Measurements from ENCODE around the gene CD58. TPM values are rescaled to one million over a fixed set of nuclear protein-coding genes. Genes with fewer than 3 reads are reported as not detected.
A peak's percentile ranks its signal among the peaks of the same experiment; 100 is the strongest.

The CD58 gene
- total RNA-seq, 2 experiments from 2014 or later: 23.6 to 25.1 TPM

DNA sequence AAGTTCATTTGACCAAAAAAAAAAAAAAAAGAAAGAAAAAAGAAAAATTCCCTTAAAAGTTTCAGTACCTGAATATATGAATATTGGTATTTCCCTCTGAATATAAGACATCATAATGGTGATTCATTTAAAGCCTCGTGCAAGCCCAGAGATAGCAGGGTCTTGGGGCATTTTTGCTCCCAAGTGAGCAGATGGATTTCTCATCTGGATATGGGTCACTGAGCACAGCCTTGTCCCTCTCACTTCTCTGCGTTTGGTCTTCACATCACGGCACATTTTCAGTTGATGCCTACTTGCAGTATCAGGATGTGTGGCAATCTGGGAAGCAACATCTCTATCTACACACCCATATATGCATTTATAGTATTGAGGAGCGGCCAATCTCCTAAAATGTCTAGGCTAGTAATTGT lies 12.7 kb downstream of the CD58 start:
- Mint-ChIP-seq H3K27ac (no peak overlapping the region), H3K27me3 (no peaks in the 10 kb centered on the region), H3K4me3 (no peak overlapping the region), H3K36me3 (peaks cover 35% of the 10 kb centered on the region), H3K9me3 (peaks cover 5% of the 10 kb centered on the region), H3K4me1 (peaks cover 41% of the 10 kb centered on the region)
- ATAC-seq (ENCODE audit: low read depth) (no peak), DNase-seq (no peak)
- POLR2A ChIA-PET: interaction anchor here (0.9 to 1.6 kb wide), 2 partner anchors 10 to 43 kb away, joined by 3 read pairs; no protein-coding TSS in a partner anchor

- H3K36me3 Mint-ChIP-seq: peaks cover 30% of the 10 kb centered on the region
- H3K4me1 Mint-ChIP-seq: peaks cover 35% of the 10 kb centered on the region
- no peaks in the 10 kb centered on the region for H3K27me3 Mint-ChIP-seq
- H3K27ac Mint-ChIP-seq: peak overlapping the region; percentile 26
- POLR2A ChIA-PET: interaction anchor here (0.9 to 1.6 kb wide), 2 partner anchors 11 to 42 kb away, joined by 3 read pairs; no protein-coding TSS in a partner anchor
- ATAC-seq (ENCODE audit: low read depth) (no peak), DNase-seq (no peak)
- H3K4me3 Mint-ChIP-seq: no peak overlapping the region
- H3K9me3 Mint-ChIP-seq: peaks cover under 1% of the 10 kb centered on the region
These were observed 13.4 kb downstream of the CD58 start for GRCh38 chr1:116557323-116557878.

- no peaks in the 10 kb centered on the region for H3K9me3 Mint-ChIP-seq
- peaks cover 26% of the 10 kb centered on the region for H3K36me3 Mint-ChIP-seq
- H3K4me1 Mint-ChIP-seq: peaks cover 36% of the 10 kb centered on the region
- no peaks in the 10 kb centered on the region for H3K27me3 Mint-ChIP-seq
- H3K27ac Mint-ChIP-seq: peak overlapping the region; percentile 25
- POLR2A ChIA-PET: no interaction called here
- ATAC-seq (ENCODE audit: low read depth): peak; percentile 73
- no peak for DNase-seq
- H3K4me3 Mint-ChIP-seq: peak overlapping the region; percentile 1
These were observed 14.4 kb downstream of the CD58 start for GRCh38 chr1:116556289-116557006.

- Mint-ChIP-seq H3K4me1 (peaks cover 31% of the 10 kb centered on the region), H3K27ac (no peak overlapping the region), H3K36me3 (peaks cover 31% of the 10 kb centered on the region), H3K4me3 (no peak overlapping the region), H3K9me3 (no peaks in the 10 kb centered on the region), H3K27me3 (no peaks in the 10 kb centered on the region)
- no peak for ATAC-seq (ENCODE audit: low read depth)
- DNase-seq: no peak
- POLR2A ChIA-PET: no interaction called here
These were observed 15.9 kb downstream of the CD58 start for GRCh38 chr1:116554924-116555323.

DNA sequence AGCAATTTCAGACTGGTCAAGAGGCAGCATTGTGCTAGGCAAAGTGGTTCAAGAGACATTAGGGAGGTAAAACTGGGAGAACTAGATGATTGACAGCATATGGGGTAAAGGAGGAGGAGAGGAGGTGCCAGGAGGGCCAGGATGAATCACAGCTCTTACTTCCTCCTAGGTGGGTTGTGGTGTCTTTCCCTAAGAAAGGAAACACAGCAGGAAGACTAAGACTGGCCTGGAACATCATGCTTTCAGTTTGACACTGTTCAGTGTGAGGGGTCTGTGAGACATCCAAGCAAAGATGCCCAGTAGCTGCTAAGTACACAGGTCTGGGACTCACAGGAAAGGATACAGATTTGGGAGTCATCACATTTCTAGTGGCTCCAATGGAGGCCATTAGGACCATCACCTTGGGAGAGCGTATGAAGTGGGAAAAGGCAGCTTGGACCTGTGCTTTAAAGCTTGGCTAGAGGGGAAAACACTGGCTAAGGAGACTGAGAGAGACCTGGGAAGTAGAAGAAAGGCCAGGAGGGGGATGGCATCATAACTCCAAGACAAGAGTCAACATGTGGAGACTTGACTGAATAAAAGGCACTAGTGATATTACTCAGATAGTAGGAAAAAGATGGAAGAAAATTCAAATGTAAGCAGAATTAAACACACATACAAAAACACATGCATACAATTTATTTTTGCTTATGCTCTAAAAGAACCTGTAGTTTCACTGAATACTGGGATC lies 17.3 kb downstream of the CD58 start:
- POLR2A ChIA-PET: no interaction called here
- H3K4me3 Mint-ChIP-seq: no peak overlapping the region
- H3K9me3 Mint-ChIP-seq: no peaks in the 10 kb centered on the region
- no peaks in the 10 kb centered on the region for H3K27me3 Mint-ChIP-seq
- ATAC-seq (ENCODE audit: low read depth) (no peak), DNase-seq (no peak)
- H3K36me3 Mint-ChIP-seq: peaks cover 28% of the 10 kb centered on the region
- H3K4me1 Mint-ChIP-seq: peaks cover 25% of the 10 kb centered on the region
- no peak overlapping the region for H3K27ac Mint-ChIP-seq

DNA sequence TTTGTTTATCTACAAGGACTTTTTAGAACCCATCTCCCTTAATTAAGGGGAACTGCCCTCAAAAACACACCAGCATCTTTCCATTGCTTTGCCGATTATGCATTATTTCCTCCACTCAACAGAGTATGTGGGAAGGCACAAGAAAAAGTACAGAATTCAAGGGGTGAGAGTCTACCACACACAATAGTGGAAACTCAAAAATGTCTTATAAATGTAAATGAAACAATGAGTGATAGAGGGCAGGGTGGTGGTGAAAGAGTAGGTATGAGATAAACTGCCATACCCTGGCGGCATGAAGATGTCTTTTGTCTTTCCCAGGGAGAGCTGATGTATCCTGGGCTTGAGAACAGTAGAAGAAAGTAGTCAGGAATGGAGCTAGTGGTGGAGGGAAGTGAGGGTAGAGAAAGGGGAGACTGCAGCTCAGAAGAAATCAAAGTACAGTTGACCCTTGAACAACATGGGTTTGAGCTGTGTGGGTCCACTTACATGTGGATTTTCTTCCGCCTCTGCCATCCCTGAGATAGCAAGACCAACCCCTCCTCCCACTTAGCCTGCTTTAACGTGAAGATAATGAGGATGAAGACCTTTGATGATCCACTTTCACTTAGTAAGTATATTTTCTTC lies 24.4 kb downstream of the CD58 start:
- POLR2A ChIA-PET: interaction anchor here (0.7 kb wide), 1 partner anchor 458 kb away, joined by 3 read pairs; no protein-coding TSS in a partner anchor
- H3K4me3 Mint-ChIP-seq: no peak overlapping the region
- no peaks in the 10 kb centered on the region for H3K27me3 Mint-ChIP-seq
- no peak for DNase-seq
- H3K4me1 Mint-ChIP-seq: peaks cover 24% of the 10 kb centered on the region
- no peak overlapping the region for H3K27ac Mint-ChIP-seq
- H3K9me3 Mint-ChIP-seq: no peaks in the 10 kb centered on the region
- peaks cover 51% of the 10 kb centered on the region for H3K36me3 Mint-ChIP-seq
- no peak for ATAC-seq (ENCODE audit: low read depth)

GRCh38 chr1:116545359-116545705 lies 25.5 kb downstream of the CD58 start:
- H3K36me3 Mint-ChIP-seq: peaks cover 54% of the 10 kb centered on the region
- no peak for DNase-seq
- peak overlapping the region; percentile 62 for H3K27ac Mint-ChIP-seq
- H3K4me3 Mint-ChIP-seq: no peak overlapping the region
- no peak for ATAC-seq (ENCODE audit: low read depth)
- H3K4me1 Mint-ChIP-seq: peaks cover 27% of the 10 kb centered on the region
- no peaks in the 10 kb centered on the region for H3K27me3 Mint-ChIP-seq
- no peaks in the 10 kb centered on the region for H3K9me3 Mint-ChIP-seq
- POLR2A ChIA-PET: no interaction called here

DNA sequence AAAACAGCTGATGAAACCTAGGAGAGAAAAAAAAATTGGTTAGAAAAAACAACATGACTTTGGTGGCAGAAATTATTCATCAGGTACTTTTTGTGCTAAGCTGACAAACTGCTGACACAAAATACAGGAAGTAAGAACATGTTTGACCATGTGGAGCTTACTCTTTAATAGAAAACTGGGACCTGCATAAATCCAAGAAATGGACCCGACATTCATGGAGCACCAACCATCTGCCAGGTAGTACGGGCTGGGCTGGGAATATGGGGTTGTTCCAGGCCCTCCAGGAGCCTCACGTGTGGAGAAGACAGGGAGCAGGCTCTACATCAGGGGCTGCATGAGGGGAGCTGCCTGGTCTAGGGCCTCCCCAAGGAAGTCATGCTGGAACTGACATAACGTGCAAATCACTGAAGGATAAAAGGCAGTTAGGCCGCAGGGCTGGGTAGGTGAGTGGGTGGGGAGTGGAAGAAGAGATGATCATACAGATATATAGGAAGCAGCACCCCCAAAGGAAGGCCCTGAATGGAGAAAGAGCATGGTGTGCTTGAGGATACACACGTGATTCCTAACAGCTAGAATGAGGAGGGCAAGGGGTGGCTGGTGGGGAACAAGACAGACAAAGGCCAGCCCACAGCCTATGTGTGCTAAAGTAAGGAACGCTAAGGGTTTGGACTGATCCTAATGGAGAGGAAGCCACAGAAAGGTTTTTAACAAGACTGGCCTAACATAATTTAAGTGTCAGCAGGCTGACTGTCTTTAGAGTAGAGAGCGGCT lies 26.1 kb downstream of the CD58 start:
- peaks cover 31% of the 10 kb centered on the region for H3K4me1 Mint-ChIP-seq
- peak overlapping the region; percentile 11 for H3K4me3 Mint-ChIP-seq

GRCh38 chr1:116540088-116540487 lies 30.7 kb downstream of the CD58 start:
- peaks cover 46% of the 10 kb centered on the region for H3K4me1 Mint-ChIP-seq
- H3K27me3 Mint-ChIP-seq: no peaks in the 10 kb centered on the region
- H3K36me3 Mint-ChIP-seq: peaks cover 72% of the 10 kb centered on the region
- no peaks in the 10 kb centered on the region for H3K9me3 Mint-ChIP-seq
- ATAC-seq (ENCODE audit: low read depth) (peak; percentile 27), DNase-seq (no peak)
- POLR2A ChIA-PET: no interaction called here
- H3K27ac Mint-ChIP-seq: peak overlapping the region; percentile 42
- peak overlapping the region; percentile 7 for H3K4me3 Mint-ChIP-seq

More for the DNA sequence above, 26.1 kb downstream of the CD58 start:
- DNase-seq (no peak), ATAC-seq (ENCODE audit: low read depth) (no peak)
- POLR2A ChIA-PET: no interaction called here
- peaks cover 54% of the 10 kb centered on the region for H3K36me3 Mint-ChIP-seq
- no peaks in the 10 kb centered on the region for H3K9me3 Mint-ChIP-seq
- no peaks in the 10 kb centered on the region for H3K27me3 Mint-ChIP-seq
- peak overlapping the region; percentile 74 for H3K27ac Mint-ChIP-seq

DNA sequence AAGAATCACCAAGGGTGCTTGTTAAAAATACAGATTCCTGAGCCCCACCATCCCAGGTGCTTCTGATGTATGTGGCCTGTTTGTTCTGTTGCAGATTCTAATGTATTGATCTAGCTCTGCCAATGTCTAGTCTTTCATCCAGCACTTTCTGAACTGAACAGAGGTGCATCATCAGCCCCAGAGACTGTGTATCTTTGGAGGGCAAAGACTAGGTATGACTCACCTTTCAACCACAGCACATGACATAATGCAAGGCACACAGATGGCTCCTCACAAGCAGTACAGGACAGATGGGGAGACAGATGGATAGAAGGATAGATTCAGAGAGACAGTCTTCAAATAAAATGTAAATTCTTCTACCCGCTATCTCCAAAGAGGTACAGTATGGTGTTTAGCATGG lies 32.3 kb downstream of the CD58 start:
- H3K9me3 Mint-ChIP-seq: peaks cover 3% of the 10 kb centered on the region
- POLR2A ChIA-PET: no interaction called here
- peak overlapping the region; percentile 46 for H3K27ac Mint-ChIP-seq
- H3K36me3 Mint-ChIP-seq: peaks cover 71% of the 10 kb centered on the region
- H3K4me1 Mint-ChIP-seq: peaks cover 38% of the 10 kb centered on the region
- no peak for DNase-seq
- no peaks in the 10 kb centered on the region for H3K27me3 Mint-ChIP-seq
- ATAC-seq (ENCODE audit: low read depth): peak; percentile 97
- H3K4me3 Mint-ChIP-seq: peak overlapping the region; percentile 7

GRCh38 chr1:116537898-116538297 lies 32.9 kb downstream of the CD58 start:
- peaks cover 70% of the 10 kb centered on the region for H3K36me3 Mint-ChIP-seq
- DNase-seq (no peak), ATAC-seq (ENCODE audit: low read depth) (no peak)
- peaks cover 3% of the 10 kb centered on the region for H3K9me3 Mint-ChIP-seq
- POLR2A ChIA-PET: no interaction called here
- H3K4me3 Mint-ChIP-seq: no peak overlapping the region
- H3K4me1 Mint-ChIP-seq: peaks cover 39% of the 10 kb centered on the region
- no peaks in the 10 kb centered on the region for H3K27me3 Mint-ChIP-seq
- H3K27ac Mint-ChIP-seq: no peak overlapping the region

DNA sequence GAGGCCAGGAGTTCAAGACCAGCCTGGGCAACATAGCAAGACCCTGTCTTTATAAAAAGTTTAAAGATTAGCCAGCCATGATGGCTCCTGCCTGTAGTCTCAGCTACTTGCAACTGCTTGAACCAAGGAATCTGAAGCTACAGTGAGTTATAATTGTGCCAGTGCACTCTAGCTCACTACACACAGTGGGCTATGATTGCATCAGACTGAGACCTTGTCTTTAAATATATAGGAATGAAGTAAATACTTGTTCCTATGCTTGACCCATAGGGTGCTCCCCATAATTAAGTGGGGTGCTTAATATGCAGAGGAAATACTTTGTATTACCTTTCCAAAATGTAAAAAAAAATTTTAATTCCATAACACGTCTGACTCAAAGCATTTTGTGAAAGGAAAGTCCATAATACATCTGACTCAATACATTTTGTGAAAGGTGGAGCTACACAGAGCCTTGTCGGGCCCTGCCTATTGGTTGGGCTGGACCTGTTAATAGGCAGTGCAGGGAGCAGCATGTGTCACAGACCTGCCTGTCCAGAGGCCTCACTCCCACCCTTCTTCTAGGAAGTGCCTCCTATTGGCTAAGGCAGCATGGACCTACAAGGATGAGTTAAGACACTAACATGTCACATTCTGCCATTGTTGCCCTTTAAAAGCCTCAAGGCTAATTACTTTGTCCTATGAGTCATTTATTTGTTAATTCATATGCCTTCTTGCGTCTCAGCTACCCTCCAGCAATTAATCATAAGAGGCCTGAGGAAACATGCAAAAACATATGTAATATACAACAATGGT lies 33.6 kb downstream of the CD58 start:
- peaks cover 41% of the 10 kb centered on the region for H3K4me1 Mint-ChIP-seq

More for the DNA sequence above, 33.6 kb downstream of the CD58 start:
- Mint-ChIP-seq H3K36me3 (peaks cover 65% of the 10 kb centered on the region), H3K4me3 (no peak overlapping the region), H3K27me3 (no peaks in the 10 kb centered on the region), H3K27ac (no peak overlapping the region), H3K9me3 (peaks cover 3% of the 10 kb centered on the region)
- POLR2A ChIA-PET: no interaction called here
- DNase-seq (no peak), ATAC-seq (ENCODE audit: low read depth) (no peak)

Data from activated naive CD8-positive, alpha-beta T cell treated with anti-CD3 and anti-CD28 coated beads, Interleukin-2, amount 10 ng/mL, durations not matched to agents 7 days and 5 days (primary cell).